Measurements from ENCODE around the gene RFESD. TPM values are rescaled to one million over a fixed set of nuclear protein-coding genes. Genes with fewer than 3 reads are reported as not detected.

The RFESD gene
- total and polyA plus RNA-seq, 10 of the 15 experiments (the other 5 are each of a cell fraction or from before 2014, with no cell fraction given) = 1.9 to 14.7 (median 4.9) TPM

DNA sequence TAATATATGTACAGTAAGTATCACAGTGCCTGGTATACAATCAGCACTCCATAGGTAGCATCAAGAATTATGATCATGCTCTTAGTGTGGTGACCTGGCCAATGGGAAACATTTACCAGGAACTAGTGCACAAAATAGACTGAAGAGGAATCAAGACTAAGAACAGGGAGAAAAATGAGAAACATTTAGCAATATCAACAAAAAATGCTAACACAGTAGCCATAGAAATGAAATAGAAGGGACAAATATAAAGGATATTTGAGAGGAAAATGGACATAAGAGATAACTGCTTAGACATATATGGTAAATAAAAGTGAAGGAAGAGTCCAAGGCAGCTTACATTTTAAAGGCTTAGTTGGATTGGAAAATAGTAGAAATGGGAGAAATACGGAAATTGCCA is 52.8 kb downstream of the RFESD start:
- Histone ChIP-seq H3K79me2 (ENCODE audit: control insufficient read depth, insufficient read depth, low read length) (no peaks in the 10 kb centered on the region), H3K4me3 (no peak overlapping the region), H3K9ac (ENCODE audit: control insufficient read depth, insufficient read depth, low read length) (no peak overlapping the region), H3K27me3 (replicated peaks in 1 of 2; ENCODE audit: control insufficient read depth in 2 of 2, insufficient read depth in 2 of 2, low read length in 1 of 2) (no peaks in the 10 kb centered on the region), H3K9me3 (replicated peaks; ENCODE audit: control insufficient read depth, insufficient read depth, low read length) (no peaks in the 10 kb centered on the region), H3K36me3 (ENCODE audit: control insufficient read depth in 2 of 2, insufficient read depth in 2 of 2, low read length in 1 of 2) (no peaks in the 10 kb centered on the region), H2AFZ (ENCODE audit: control insufficient read depth, low read depth, low read length) (no peak overlapping the region), H3K4me2 (ENCODE audit: control insufficient read depth, insufficient read depth) (no peak overlapping the region), H4K20me1 (ENCODE audit: control insufficient read depth, insufficient read depth) (no peaks in the 10 kb centered on the region), H3K4me1 (ENCODE audit: control insufficient read depth, insufficient read depth, low read length) (no peaks in the 10 kb centered on the region), H3K27ac (ENCODE audit: control insufficient read depth, insufficient read depth) (no peak overlapping the region)
- in situ Hi-C loops (cut with MboI) (no loop called here), intact Hi-C loops (cut with micrococcal nuclease; ENCODE audit: unreplicated experiment) (no loop called here)
- WGBS (ENCODE audit: insufficient coverage, insufficient replicate concordance, low lambda C conversion rate, missing lambda C conversion rate) = 95% methylated on average over 1 of the region's 1 CpG
- ChIA-PET POLR2A (interaction anchor here (1.2 to 1.5 kb wide), 2 partner anchors 23 to 36 kb away, joined by 3 read pairs; no protein-coding TSS in a partner anchor), SMC1A (ENCODE audit: uncharacterized antibody, unreplicated experiment) (interaction anchor here (0.8 kb wide), 1 partner anchor 26 kb away, joined by 4 read pairs; no protein-coding TSS in a partner anchor), CTCF (interaction anchor here (0.6 to 2.2 kb wide), 2 partner anchors 11 to 82 kb away, joined by 4 read pairs; no protein-coding TSS in a partner anchor), RAD21 (ENCODE audit: unreplicated experiment) (no interaction called here)
- DNase-seq (ENCODE audit: low read depth, low spot score) (no peak), FAIRE-seq (no peak), ATAC-seq (no peak)
- no TSS peak for BruUV-seq (replicated peaks)
- TF ChIP-seq CREM (IDR thresholded peaks at IDR 0.05; ENCODE audit: low read depth) = no peak
- TF ChIP-seq TCF7 (IDR thresholded peaks at IDR 0.05; ENCODE audit: borderline replicate concordance) = no peak
- no peak for TF ChIP-seq RBBP5 (conservative IDR thresholded peaks at IDR 0.05)
- no peak for TF ChIP-seq MXI1 (IDR thresholded peaks at IDR 0.05; ENCODE audit: low read depth, low read length)
- TF ChIP-seq SMAD1 (IDR thresholded peaks at IDR 0.05; ENCODE audit: low read depth, partially characterized antibody) = no peak

DNA sequence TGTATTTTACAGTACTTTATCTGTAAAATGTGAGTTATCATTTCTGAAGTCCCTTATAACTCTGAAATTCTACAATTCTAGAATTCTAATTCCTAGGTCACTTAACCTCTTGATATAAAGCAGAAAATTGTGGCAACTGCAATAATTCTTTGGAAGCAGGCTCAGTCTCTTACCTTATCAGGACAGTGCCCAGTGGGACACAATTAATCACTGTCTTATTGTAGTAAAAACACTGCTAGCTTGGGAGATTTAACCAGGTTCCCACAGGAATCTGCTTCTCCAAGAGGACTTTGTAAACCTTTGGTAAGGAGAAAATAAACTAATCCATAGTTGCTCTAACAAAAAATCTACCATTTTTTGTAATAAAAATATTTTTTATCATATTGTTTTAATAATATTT is 54.5 kb downstream of the RFESD start:
- ChIA-PET POLR2A (no interaction called here), CTCF (interaction anchor here (1.0 kb wide), 1 partner anchor 10 kb away, joined by 4 read pairs; no protein-coding TSS in a partner anchor)
- in situ Hi-C loops (cut with MboI) = no loop called here
- TF ChIP-seq, protein P1, sequence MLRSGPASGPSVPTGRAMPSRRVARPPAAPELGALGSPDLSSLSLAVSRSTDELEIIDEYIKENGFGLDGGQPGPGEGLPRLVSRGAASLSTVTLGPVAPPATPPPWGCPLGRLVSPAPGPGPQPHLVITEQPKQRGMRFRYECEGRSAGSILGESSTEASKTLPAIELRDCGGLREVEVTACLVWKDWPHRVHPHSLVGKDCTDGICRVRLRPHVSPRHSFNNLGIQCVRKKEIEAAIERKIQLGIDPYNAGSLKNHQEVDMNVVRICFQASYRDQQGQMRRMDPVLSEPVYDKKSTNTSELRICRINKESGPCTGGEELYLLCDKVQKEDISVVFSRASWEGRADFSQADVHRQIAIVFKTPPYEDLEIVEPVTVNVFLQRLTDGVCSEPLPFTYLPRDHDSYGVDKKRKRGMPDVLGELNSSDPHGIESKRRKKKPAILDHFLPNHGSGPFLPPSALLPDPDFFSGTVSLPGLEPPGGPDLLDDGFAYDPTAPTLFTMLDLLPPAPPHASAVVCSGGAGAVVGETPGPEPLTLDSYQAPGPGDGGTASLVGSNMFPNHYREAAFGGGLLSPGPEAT (IDR thresholded peaks at IDR 0.05; ENCODE audit: low read depth) = no peak
- TF ChIP-seq EED (IDR thresholded peaks at IDR 0.05; ENCODE audit: low read depth) = no peak
- no peak for TF ChIP-seq CUX1 (IDR thresholded peaks at IDR 0.05; ENCODE audit: insufficient replicate concordance, low read depth, low read length)
- no peak for TF ChIP-seq MXI1 (IDR thresholded peaks at IDR 0.05; ENCODE audit: low read depth, low read length)
- no peak for TF ChIP-seq BHLHE40 (IDR thresholded peaks at IDR 0.05; ENCODE audit: borderline replicate concordance in 1 of 2, low read depth in 2 of 2, low read length in 1 of 2)
- TF ChIP-seq BMI1 (IDR thresholded peaks at IDR 0.05; ENCODE audit: borderline replicate concordance) = no peak
- no peak for TF ChIP-seq NRF1 (conservative IDR thresholded peaks at IDR 0.05; ENCODE audit: low read depth, low read length)

More for the DNA sequence above, 54.5 kb downstream of the RFESD start:
- Histone ChIP-seq H3K9me3 (replicated peaks; ENCODE audit: control insufficient read depth, insufficient read depth, low read length) (no peaks in the 10 kb centered on the region), H3K36me3 (ENCODE audit: control insufficient read depth in 2 of 2, insufficient read depth in 2 of 2, low read length in 1 of 2) (no peaks in the 10 kb centered on the region), H3K4me2 (ENCODE audit: control insufficient read depth, insufficient read depth) (no peak overlapping the region), H3K27ac (ENCODE audit: control insufficient read depth, insufficient read depth) (no peak overlapping the region), H3K9ac (ENCODE audit: control insufficient read depth, insufficient read depth, low read length) (no peak overlapping the region), H2AFZ (ENCODE audit: control insufficient read depth, low read depth, low read length) (no peak overlapping the region), H3K4me1 (ENCODE audit: control insufficient read depth, insufficient read depth, low read length) (no peaks in the 10 kb centered on the region), H3K79me2 (ENCODE audit: control insufficient read depth, insufficient read depth, low read length) (no peaks in the 10 kb centered on the region), H4K20me1 (ENCODE audit: control insufficient read depth, insufficient read depth) (no peaks in the 10 kb centered on the region), H3K27me3 (replicated peaks in 1 of 2; ENCODE audit: control insufficient read depth in 2 of 2, insufficient read depth in 2 of 2, low read length in 1 of 2) (no peaks in the 10 kb centered on the region), H3K4me3 (no peak overlapping the region)
- DNase-seq (ENCODE audit: low read depth, low spot score) (no peak), FAIRE-seq (no peak), ATAC-seq (no peak)
- ChIA-PET SMC1A (ENCODE audit: uncharacterized antibody, unreplicated experiment) (interaction anchor here (1.1 to 1.3 kb wide), 2 partner anchors 31 to 34 kb away, joined by 3 to 5 read pairs; no protein-coding TSS in a partner anchor), RAD21 (ENCODE audit: unreplicated experiment) (interaction anchor here (1.4 kb wide), 1 partner anchor 17 kb away, joined by 3 read pairs; no protein-coding TSS in a partner anchor)
- intact Hi-C loops (cut with micrococcal nuclease; ENCODE audit: unreplicated experiment) = no loop called here
- BruUV-seq (replicated peaks) = no TSS peak

Data from GM12878 (cell line).